T-helper 1 cell treated with Interleukin-12 subunit alpha and Interleukin-12 subunit beta and Interleukin-4 antibody, amounts not matched to agents 30 μg/mL and 1 μg/mL, for 36 hours (primary cell): ENCODE measurements around the gene TUBA1B.
A peak's percentile ranks its signal among the peaks of the same experiment; 100 is the strongest.
"Not testable (repeated sequence)": the region's sequence is repeated elsewhere in the genome, so short reads cannot be mapped to it uniquely, and the experiment has no call there.

ENCODE experiments used
- H3K27ac Mint-ChIP-seq: one replicate; pipeline ENCODE4 v1.8.0; 2021; ENCODE audit warnings: mild to moderate bottlenecking, mixed read lengths
- H3K27me3 Mint-ChIP-seq: one replicate; pipeline ENCODE4 v1.8.0; 2021; ENCODE audit warnings: low read depth, mixed read lengths
- H3K36me3 Mint-ChIP-seq: one replicate; pipeline ENCODE4 v1.8.0; 2021; ENCODE audit warnings: low read depth, mixed read lengths
- H3K4me1 Mint-ChIP-seq: one replicate; pipeline ENCODE4 v1.8.0; 2021; ENCODE audit warnings: low read depth, mixed read lengths
- H3K4me3 Mint-ChIP-seq: one replicate; pipeline ENCODE4 v1.8.0; 2021; ENCODE audit warnings: mild to moderate bottlenecking, moderate library complexity, mixed read lengths
- H3K9me3 Mint-ChIP-seq: one replicate; pipeline ENCODE4 v1.8.0; 2021; ENCODE audit warnings: mixed read lengths

TUBA1B gene

GRCh38 chr12:49133590-49133989 is 2.4 kb upstream of the TUBA1B start:
- Mint-ChIP-seq H3K4me3 (no peak overlapping the region), H3K27ac (peak overlapping the region; percentile 15), H3K27me3 (no peaks in the 10 kb centered on the region), H3K4me1 (peaks cover 32% of the 10 kb centered on the region), H3K36me3 (peaks cover 26% of the 10 kb centered on the region), H3K9me3 (no peaks in the 10 kb centered on the region)

- Mint-ChIP-seq H3K4me3 (no peak overlapping the region), H3K9me3 (no peaks in the 10 kb centered on the region), H3K36me3 (peaks cover 31% of the 10 kb centered on the region), H3K4me1 (peaks cover 33% of the 10 kb centered on the region), H3K27me3 (no peaks in the 10 kb centered on the region), H3K27ac (no peak overlapping the region)
Measured at GRCh38 chr12:49133014-49133413, 1.8 kb upstream of the TUBA1B start.

GRCh38 chr12:49131894-49132461 is 783 bp upstream of the TUBA1B start:
- Mint-ChIP-seq H3K27me3 (no peaks in the 10 kb centered on the region), H3K4me1 (peaks cover 40% of the 10 kb centered on the region), H3K36me3 (peaks cover 41% of the 10 kb centered on the region), H3K4me3 (peak overlapping the region; percentile 89), H3K9me3 (no peaks in the 10 kb centered on the region), H3K27ac (peak overlapping the region; percentile 91)

DNA sequence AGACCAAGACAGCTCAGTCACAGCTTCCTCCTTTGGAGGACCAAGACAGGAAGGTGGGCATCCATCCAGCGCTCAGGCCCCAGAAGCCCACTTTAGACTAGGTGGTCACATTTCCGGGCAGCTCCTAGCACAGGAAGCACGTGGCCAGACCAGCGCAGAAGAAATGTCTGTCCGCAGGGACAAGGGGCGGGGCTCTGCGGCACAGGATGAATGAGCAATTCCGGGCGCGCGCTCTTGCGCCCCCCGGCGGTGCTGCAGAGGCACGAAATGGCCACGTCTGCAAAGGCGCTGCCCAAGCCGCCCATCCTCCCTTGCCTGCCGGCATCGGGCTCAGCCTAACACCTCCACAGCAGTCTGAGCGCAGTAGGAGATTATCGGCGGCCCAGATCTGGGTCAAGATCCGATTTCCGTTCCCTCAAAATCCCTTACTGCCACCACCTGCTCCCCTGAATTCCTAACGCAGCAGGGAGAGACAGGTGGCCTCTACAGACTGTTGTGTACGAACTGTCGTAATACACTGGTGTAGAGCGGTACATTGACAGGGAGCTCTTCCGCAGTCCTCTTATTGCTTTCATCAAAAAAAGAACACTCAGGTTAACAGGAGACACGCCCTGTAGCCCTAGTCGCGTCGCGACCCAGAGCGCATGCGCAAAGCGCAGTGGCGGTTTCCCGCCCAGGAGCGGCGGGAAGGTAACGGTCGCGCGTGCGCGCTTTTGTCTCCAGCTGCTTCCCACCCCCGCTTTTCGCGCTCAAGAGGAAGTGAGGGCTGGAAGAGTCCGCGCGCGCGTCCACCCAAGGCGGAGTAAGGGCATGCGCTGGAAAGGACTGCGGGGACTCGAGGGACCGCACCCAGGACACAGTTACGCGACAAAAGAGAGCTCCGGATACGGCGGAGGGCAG is 794 bp downstream of the TUBA1B start:
- H3K4me1 Mint-ChIP-seq, result peaks cover 42% of the 10 kb centered on the region

DNA sequence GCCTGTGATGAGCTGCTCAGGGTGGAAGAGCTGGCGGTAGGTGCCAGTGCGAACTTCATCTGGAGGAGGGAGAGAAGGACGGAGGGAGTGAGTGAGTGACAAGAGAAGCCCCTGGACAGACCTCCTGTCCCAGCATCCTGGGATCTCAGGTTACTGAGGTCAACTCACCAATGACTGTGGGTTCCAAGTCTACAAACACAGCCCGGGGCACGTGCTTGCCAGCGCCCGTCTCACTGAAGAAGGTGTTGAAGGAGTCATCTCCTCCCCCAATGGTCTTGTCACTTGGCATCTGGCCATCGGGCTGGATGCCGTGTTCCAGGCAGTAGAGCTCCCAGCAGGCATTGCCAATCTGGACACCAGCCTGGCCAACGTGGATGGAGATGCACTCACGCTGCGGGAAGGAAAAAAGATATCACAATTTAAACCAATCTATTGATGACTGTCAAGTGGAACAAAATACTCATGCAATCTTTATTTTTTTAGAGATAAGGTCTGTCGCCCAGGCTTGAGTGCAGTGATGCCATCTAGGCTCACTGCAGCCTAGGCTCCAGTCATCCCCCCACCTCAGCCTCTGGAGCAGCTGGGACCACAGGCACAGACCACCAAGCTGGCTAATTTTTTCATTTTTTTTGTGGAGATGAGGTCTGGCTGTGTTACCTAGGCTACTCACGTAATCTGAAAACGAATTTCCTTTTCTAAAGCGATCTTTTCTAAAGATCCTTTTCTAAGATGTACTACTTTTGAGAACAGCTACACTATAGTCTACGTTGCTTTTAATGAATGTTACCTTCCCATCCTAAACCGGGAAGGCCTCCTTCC is 1.7 kb downstream of the TUBA1B start:
- peaks cover 42% of the 10 kb centered on the region for H3K4me1 Mint-ChIP-seq
- H3K4me3 Mint-ChIP-seq, result peak overlapping the region; percentile 96
- H3K27me3 Mint-ChIP-seq, result no peaks in the 10 kb centered on the region
- H3K9me3 Mint-ChIP-seq, result no peaks in the 10 kb centered on the region
- peaks cover 44% of the 10 kb centered on the region for H3K36me3 Mint-ChIP-seq
- peak overlapping the region; percentile 98 for H3K27ac Mint-ChIP-seq

More for the DNA sequence above, 794 bp downstream of the TUBA1B start:
- Mint-ChIP-seq H3K27me3 (no peaks in the 10 kb centered on the region), H3K27ac (peak overlapping the region; percentile 98), H3K36me3 (peaks cover 44% of the 10 kb centered on the region), H3K4me3 (peak overlapping the region; percentile 96), H3K9me3 (no peaks in the 10 kb centered on the region)

DNA sequence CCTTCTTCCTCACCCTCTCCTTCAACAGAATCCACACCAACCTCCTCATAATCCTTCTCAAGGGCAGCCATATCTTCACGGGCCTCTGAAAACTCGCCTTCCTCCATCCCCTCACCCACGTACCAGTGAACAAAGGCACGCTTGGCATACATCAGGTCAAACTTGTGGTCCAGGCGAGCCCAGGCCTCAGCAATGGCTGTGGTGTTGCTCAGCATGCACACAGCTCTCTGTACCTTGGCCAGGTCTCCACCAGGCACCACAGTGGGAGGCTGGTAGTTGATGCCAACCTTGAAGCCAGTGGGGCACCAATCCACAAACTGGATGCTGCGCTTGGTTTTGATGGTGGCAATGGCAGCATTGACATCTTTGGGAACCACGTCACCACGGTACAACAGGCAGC is 3.2 kb downstream of the TUBA1B start:
- H3K27ac Mint-ChIP-seq, result peak overlapping the region; percentile 36
- H3K4me3 Mint-ChIP-seq, H3K27me3 Mint-ChIP-seq, H3K9me3 Mint-ChIP-seq: not testable (repeated sequence)
- H3K4me1 Mint-ChIP-seq, result peaks cover 33% of the 10 kb centered on the region
- peaks cover 44% of the 10 kb centered on the region for H3K36me3 Mint-ChIP-seq

- Mint-ChIP-seq H3K27me3 (no peaks in the 10 kb centered on the region), H3K4me3 (no peak overlapping the region), H3K27ac (no peak overlapping the region), H3K9me3 (no peaks in the 10 kb centered on the region), H3K36me3 (peaks cover 44% of the 10 kb centered on the region), H3K4me1 (peaks cover 25% of the 10 kb centered on the region)
Measured at GRCh38 chr12:49126852-49127763, 4.1 kb downstream of the TUBA1B start.

DNA sequence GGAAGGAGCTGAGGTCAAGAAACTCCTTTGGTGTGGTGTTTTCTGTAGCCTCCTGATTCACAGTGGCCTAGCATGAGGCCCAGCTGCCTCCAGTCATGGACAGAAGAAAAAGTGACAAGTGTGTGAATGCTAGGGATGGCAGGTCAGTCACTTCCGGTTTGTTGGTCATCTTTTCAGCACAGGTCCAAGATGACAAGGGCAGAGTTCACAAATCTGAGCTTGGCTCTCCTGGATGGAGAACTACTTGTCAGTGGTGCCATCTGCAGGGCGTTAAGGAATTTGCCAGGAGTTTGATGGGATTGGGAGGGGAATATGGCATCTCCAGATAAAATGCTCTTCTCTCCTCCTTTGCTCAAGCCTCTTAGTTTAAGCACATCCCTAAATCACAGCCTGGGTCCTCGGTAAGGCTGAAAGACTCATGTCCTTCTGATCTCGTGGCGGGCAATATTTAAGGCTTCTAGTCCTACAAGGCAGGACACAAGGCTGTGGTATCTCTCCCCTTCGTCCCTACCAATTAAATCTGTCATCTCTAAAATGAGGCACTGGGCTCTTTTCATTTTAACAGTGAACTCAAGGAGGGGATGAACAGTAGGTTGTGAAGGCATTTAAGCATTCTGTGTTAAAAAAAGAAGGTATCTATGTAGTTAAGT is 10.0 kb downstream of the TUBA1B start:
- Mint-ChIP-seq H3K36me3 (peaks cover 2% of the 10 kb centered on the region), H3K27ac (no peak overlapping the region), H3K4me3 (no peak overlapping the region), H3K4me1 (no peaks in the 10 kb centered on the region), H3K9me3 (no peaks in the 10 kb centered on the region), H3K27me3 (peaks cover 8% of the 10 kb centered on the region)

DNA sequence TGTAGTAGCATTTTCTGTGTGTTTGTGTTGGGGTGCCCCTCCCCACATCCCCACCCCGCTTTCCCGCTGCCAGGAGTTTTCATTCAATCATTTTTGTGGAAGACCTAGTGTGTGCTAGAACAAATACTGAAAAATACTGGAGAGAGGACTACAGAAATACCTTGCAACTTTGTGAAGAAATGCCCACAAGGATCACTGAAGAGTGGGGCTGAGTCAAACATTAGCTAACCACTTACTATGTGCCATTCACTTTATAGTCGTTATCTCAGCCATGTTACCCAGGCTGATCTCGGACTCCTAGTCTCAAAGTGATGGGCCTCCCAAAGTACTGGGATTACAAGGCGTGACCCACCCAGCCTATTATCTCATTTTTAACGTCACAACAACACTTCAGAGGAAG is 20.0 kb downstream of the TUBA1B start:
- Mint-ChIP-seq H3K27ac (peak overlapping the region; percentile 94), H3K9me3 (no peaks in the 10 kb centered on the region), H3K27me3 (no peaks in the 10 kb centered on the region), H3K4me1 (peaks cover 28% of the 10 kb centered on the region), H3K4me3 (peak overlapping the region; percentile 97), H3K36me3 (no peaks in the 10 kb centered on the region)

GRCh38 chr12:49110464-49111155 is 20.6 kb downstream of the TUBA1B start, which contains the start of gene LMBR1L:
LMBR1L (minus strand) TSS chr12:49110847; CDS start chr12:49110555, 292 bp downstream.
- Mint-ChIP-seq H3K4me1 (peaks cover 30% of the 10 kb centered on the region), H3K27me3 (no peaks in the 10 kb centered on the region), H3K9me3 (no peaks in the 10 kb centered on the region), H3K4me3 (peak within 1 kb of the TSS; percentile 97), H3K27ac (peak within 1 kb of the TSS; percentile 94), H3K36me3 (no peaks in the 10 kb centered on the region)

DNA sequence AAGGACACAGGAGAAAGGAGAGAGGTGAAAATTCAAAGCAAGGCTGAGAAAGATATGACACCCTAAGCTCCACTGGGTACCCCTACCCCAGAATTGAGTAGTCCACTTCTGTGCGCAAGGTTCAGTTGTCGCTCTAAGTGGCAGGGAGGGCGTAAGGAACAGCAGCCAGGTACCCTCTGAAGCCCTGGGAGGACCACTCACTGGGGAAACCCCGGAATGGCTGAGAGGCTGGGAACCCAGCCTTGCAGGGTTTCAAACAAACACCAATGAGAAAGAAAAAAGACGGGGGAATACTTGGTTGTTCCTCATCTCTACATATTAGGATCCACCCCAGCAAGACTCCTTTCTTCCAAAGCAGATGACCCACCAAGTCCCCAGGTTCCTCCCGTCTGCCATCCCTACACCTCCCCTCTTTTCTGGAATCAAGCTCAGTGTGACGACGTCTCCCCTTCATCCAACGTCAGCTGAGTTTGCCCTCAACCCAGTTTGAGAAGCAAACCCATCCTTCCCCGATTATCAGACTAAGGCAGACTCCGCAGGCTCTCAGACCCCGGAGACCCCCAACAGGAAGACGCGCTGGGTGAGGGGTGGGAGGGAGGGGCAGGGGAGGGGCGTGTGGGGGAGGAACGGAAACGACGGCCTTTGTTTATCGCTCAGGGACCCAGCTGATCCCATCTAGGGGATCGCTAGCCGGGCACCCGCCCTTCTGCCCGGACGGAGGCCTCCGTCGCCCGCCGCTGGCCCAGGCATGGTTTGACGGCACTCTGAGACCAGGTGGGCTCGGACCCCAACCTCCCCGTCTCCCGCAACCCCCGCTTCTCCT is 21.3 kb downstream of the TUBA1B start:
- Mint-ChIP-seq H3K4me3 (peak overlapping the region; percentile 97), H3K4me1 (peaks cover 30% of the 10 kb centered on the region), H3K36me3 (no peaks in the 10 kb centered on the region), H3K27me3 (no peaks in the 10 kb centered on the region), H3K27ac (peak overlapping the region; percentile 94), H3K9me3 (no peaks in the 10 kb centered on the region)

DNA sequence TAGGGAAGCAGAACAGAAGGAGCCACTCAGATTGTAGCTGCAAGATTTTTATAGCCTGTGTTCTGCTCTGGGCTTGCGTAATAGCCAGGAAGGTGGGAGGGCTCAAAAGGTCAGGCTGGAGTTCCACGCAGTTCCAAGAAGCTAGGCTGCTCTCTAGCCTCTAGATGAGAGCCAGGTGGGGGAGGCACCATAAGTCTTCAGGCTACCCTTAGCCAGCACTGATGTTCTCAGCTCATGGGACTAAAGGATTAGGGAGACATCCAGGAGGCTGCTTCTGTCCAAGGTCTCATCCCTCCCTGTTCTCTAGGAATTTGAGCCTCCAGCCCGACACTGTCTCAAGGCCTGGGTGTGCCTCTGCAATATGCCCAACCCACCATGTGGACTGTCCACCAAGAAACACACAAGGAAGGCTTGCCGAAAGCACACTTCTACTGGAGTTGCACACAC is 22.2 kb downstream of the TUBA1B start:
- H3K27ac Mint-ChIP-seq, result peak overlapping the region; percentile 88
- no peaks in the 10 kb centered on the region for H3K9me3 Mint-ChIP-seq
- peaks cover 34% of the 10 kb centered on the region for H3K4me1 Mint-ChIP-seq
- H3K36me3 Mint-ChIP-seq, result peaks cover 7% of the 10 kb centered on the region
- H3K27me3 Mint-ChIP-seq, result no peaks in the 10 kb centered on the region
- peak overlapping the region; percentile 97 for H3K4me3 Mint-ChIP-seq
